Neural cell (in vitro differentiated cells): ENCODE results near the gene PRICKLE2.

Experiments
- EP300 ChIP-seq: fragments of 450-650 bp; conservative IDR thresholded peaks from 2 replicates; pipeline ENCODE4 v1.6.1; 2014; ENCODE audit warnings: antibody characterized with exemption, mild to moderate bottlenecking, moderate library complexity; ENCODE audit not compliant: poor library complexity, severe bottlenecking
- POLR2AphosphoS5 ChIP-seq: IDR thresholded peaks from 2 replicates; pipeline ENCODE4 v1.6.1; 2012
- SMC3 ChIP-seq: fragments of 450-650 bp; conservative IDR thresholded peaks from 2 replicates; pipeline ENCODE4 v1.6.1; 2014; ENCODE audit warnings: antibody characterized with exemption, mild to moderate bottlenecking, moderate library complexity; ENCODE audit not compliant: poor library complexity
- TF ChIP-seq, protein P1 (sequence below): fragments of 450-650 bp; IDR thresholded peaks from 2 replicates; pipeline ENCODE4 v1.5.1; 2014; ENCODE audit warnings: antibody characterized with exemption, mild to moderate bottlenecking, moderate library complexity; ENCODE audit not compliant: poor library complexity, severe bottlenecking
- TF ChIP-seq, protein P2 (sequence below): IDR thresholded peaks from 2 replicates; pipeline ENCODE4 v1.6.1; 2012; ENCODE audit warnings: borderline replicate concordance

DNA sequence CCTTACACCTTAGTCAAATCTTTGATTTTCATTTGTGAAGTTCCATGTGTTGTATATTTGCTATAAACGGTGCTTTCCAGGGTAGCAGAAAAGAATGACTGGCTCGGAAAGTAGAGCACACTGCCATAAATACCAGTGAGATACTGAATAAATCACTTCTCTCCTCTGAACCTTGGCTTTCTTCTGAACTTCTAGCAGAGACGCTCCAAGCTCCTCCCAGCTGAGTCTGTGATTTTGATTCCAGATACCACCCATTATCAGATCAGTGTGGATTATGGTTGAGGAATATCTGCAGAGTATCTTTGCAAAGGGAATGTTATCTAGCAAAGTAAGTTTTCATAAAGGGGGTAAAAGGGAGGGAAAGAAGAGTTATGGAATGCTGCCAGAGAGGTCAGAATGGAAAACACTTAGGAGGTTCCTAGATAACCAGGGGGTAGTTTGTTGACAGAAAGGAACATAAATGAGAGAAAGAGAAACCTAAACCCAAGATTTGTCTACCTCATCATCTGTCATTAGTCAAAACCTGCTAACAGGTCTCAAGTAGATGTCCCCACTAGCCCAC is 103.4 kb downstream of the PRICKLE2 start:
- TF ChIP-seq, protein P1, sequence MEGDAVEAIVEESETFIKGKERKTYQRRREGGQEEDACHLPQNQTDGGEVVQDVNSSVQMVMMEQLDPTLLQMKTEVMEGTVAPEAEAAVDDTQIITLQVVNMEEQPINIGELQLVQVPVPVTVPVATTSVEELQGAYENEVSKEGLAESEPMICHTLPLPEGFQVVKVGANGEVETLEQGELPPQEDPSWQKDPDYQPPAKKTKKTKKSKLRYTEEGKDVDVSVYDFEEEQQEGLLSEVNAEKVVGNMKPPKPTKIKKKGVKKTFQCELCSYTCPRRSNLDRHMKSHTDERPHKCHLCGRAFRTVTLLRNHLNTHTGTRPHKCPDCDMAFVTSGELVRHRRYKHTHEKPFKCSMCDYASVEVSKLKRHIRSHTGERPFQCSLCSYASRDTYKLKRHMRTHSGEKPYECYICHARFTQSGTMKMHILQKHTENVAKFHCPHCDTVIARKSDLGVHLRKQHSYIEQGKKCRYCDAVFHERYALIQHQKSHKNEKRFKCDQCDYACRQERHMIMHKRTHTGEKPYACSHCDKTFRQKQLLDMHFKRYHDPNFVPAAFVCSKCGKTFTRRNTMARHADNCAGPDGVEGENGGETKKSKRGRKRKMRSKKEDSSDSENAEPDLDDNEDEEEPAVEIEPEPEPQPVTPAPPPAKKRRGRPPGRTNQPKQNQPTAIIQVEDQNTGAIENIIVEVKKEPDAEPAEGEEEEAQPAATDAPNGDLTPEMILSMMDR, result no peak
- TF ChIP-seq POLR2AphosphoS5 (no peak), EP300 (no peak), SMC3 (no peak)
- TF ChIP-seq, protein P2, sequence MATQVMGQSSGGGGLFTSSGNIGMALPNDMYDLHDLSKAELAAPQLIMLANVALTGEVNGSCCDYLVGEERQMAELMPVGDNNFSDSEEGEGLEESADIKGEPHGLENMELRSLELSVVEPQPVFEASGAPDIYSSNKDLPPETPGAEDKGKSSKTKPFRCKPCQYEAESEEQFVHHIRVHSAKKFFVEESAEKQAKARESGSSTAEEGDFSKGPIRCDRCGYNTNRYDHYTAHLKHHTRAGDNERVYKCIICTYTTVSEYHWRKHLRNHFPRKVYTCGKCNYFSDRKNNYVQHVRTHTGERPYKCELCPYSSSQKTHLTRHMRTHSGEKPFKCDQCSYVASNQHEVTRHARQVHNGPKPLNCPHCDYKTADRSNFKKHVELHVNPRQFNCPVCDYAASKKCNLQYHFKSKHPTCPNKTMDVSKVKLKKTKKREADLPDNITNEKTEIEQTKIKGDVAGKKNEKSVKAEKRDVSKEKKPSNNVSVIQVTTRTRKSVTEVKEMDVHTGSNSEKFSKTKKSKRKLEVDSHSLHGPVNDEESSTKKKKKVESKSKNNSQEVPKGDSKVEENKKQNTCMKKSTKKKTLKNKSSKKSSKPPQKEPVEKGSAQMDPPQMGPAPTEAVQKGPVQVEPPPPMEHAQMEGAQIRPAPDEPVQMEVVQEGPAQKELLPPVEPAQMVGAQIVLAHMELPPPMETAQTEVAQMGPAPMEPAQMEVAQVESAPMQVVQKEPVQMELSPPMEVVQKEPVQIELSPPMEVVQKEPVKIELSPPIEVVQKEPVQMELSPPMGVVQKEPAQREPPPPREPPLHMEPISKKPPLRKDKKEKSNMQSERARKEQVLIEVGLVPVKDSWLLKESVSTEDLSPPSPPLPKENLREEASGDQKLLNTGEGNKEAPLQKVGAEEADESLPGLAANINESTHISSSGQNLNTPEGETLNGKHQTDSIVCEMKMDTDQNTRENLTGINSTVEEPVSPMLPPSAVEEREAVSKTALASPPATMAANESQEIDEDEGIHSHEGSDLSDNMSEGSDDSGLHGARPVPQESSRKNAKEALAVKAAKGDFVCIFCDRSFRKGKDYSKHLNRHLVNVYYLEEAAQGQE, result no peak
